Measurements from ENCODE around the gene ABCD3. TPM values are rescaled to one million over a fixed set of nuclear protein-coding genes. Genes with fewer than 3 reads are reported as not detected.

ABCD3 gene
- total RNA-seq, 1 donor, result 30.4 TPM

- no peak overlapping the region for H2AFZ ChIP-seq (ENCODE audit: low read length)
- no peak overlapping the region for H3K4me3 ChIP-seq (ENCODE audit: insufficient read depth, low read length)
- H3K36me3 ChIP-seq (ENCODE audit: insufficient read depth, low read length), result no peaks in the 10 kb centered on the region
- no peak for TF ChIP-seq CTCF (IDR thresholded peaks at IDR 0.05; ENCODE audit: extremely low read depth, low read depth, low read length)
- no peaks in the 10 kb centered on the region for H3K9me3 ChIP-seq (ENCODE audit: low read depth, low read length)
- no peaks in the 10 kb centered on the region for H3K4me1 ChIP-seq (ENCODE audit: insufficient read depth, low read length)
- no peaks in the 10 kb centered on the region for H3K79me2 ChIP-seq (ENCODE audit: insufficient read depth, low read length)
- H3K4me2 ChIP-seq (ENCODE audit: insufficient read depth, low read length), result no peak overlapping the region
- no peak for DNase-seq (ENCODE audit: insufficient read length, low spot score, missing footprints)
- no peaks in the 10 kb centered on the region for H4K20me1 ChIP-seq (ENCODE audit: insufficient read depth, low read length)
- H3K27ac ChIP-seq (ENCODE audit: low read depth, low read length), result no peak overlapping the region
- peaks cover 14% of the 10 kb centered on the region for H3K27me3 ChIP-seq (ENCODE audit: insufficient read depth, low read length)
These were observed 136.4 kb downstream of the ABCD3 start for GRCh38 chr1:94554580-94554979.

GRCh38 chr1:94555091-94555490 is 136.9 kb downstream of the ABCD3 start:
- H2AFZ ChIP-seq (ENCODE audit: low read length), result no peak overlapping the region
- DNase-seq (ENCODE audit: insufficient read length, low spot score, missing footprints), result no peak
- no peak for TF ChIP-seq CTCF (IDR thresholded peaks at IDR 0.05; ENCODE audit: extremely low read depth, low read depth, low read length)
- no peaks in the 10 kb centered on the region for H3K79me2 ChIP-seq (ENCODE audit: insufficient read depth, low read length)
- no peaks in the 10 kb centered on the region for H3K9me3 ChIP-seq (ENCODE audit: low read depth, low read length)
- no peak overlapping the region for H3K4me2 ChIP-seq (ENCODE audit: insufficient read depth, low read length)
- H3K27ac ChIP-seq (ENCODE audit: low read depth, low read length), result no peak overlapping the region
- peaks cover 14% of the 10 kb centered on the region for H3K27me3 ChIP-seq (ENCODE audit: insufficient read depth, low read length)
- no peaks in the 10 kb centered on the region for H3K36me3 ChIP-seq (ENCODE audit: insufficient read depth, low read length)
- H3K4me1 ChIP-seq (ENCODE audit: insufficient read depth, low read length), result no peaks in the 10 kb centered on the region
- no peaks in the 10 kb centered on the region for H4K20me1 ChIP-seq (ENCODE audit: insufficient read depth, low read length)
- no peak overlapping the region for H3K4me3 ChIP-seq (ENCODE audit: insufficient read depth, low read length)

GRCh38 chr1:94559921-94560320 is 141.7 kb downstream of the ABCD3 start:
- H2AFZ ChIP-seq (ENCODE audit: low read length), result no peak overlapping the region

GRCh38 chr1:94560333-94560732 is 142.1 kb downstream of the ABCD3 start:
- H2AFZ ChIP-seq (ENCODE audit: low read length), result no peak overlapping the region
- no peak for DNase-seq (ENCODE audit: insufficient read length, low spot score, missing footprints)

More at GRCh38 chr1:94559921-94560320, 141.7 kb downstream of the ABCD3 start:
- Histone ChIP-seq H3K27ac (ENCODE audit: low read depth, low read length) (no peak overlapping the region), H4K20me1 (ENCODE audit: insufficient read depth, low read length) (no peaks in the 10 kb centered on the region), H3K27me3 (ENCODE audit: insufficient read depth, low read length) (peaks cover 5% of the 10 kb centered on the region), H3K36me3 (ENCODE audit: insufficient read depth, low read length) (no peaks in the 10 kb centered on the region), H3K79me2 (ENCODE audit: insufficient read depth, low read length) (no peaks in the 10 kb centered on the region), H3K9me3 (ENCODE audit: low read depth, low read length) (no peaks in the 10 kb centered on the region), H3K4me3 (ENCODE audit: insufficient read depth, low read length) (no peak overlapping the region), H3K4me2 (ENCODE audit: insufficient read depth, low read length) (no peak overlapping the region), H3K4me1 (ENCODE audit: insufficient read depth, low read length) (no peaks in the 10 kb centered on the region)
- TF ChIP-seq CTCF (IDR thresholded peaks at IDR 0.05; ENCODE audit: extremely low read depth, low read depth, low read length), result no peak
- no peak for DNase-seq (ENCODE audit: insufficient read length, low spot score, missing footprints)

More at GRCh38 chr1:94560333-94560732, 142.1 kb downstream of the ABCD3 start:
- Histone ChIP-seq H3K4me1 (ENCODE audit: insufficient read depth, low read length) (no peaks in the 10 kb centered on the region), H3K79me2 (ENCODE audit: insufficient read depth, low read length) (no peaks in the 10 kb centered on the region), H3K4me3 (ENCODE audit: insufficient read depth, low read length) (no peak overlapping the region), H3K27ac (ENCODE audit: low read depth, low read length) (no peak overlapping the region), H3K36me3 (ENCODE audit: insufficient read depth, low read length) (no peaks in the 10 kb centered on the region), H3K27me3 (ENCODE audit: insufficient read depth, low read length) (peaks cover 7% of the 10 kb centered on the region), H4K20me1 (ENCODE audit: insufficient read depth, low read length) (no peaks in the 10 kb centered on the region), H3K4me2 (ENCODE audit: insufficient read depth, low read length) (no peak overlapping the region), H3K9me3 (ENCODE audit: low read depth, low read length) (no peaks in the 10 kb centered on the region)
- TF ChIP-seq CTCF (IDR thresholded peaks at IDR 0.05; ENCODE audit: extremely low read depth, low read depth, low read length), result no peak
